Ascending aorta (tissue), 2 donors: ENCODE data around the gene TOX3. TPM values are rescaled to one million over a fixed set of nuclear protein-coding genes. Genes with fewer than 3 reads are reported as not detected.

Source experiments
- DNase-seq, 2 donors: peaks; one replicate each; pipeline ENCODE4 v3.0.0-alpha.2; 2019; ENCODE audit warnings: low spot score in 2 of 2
- H3K27ac ChIP-seq, 2 donors: fragments of 200-600 bp; sonication (generic); one replicate each; pipeline ENCODE4 v1.5.1; 2016 to 2017; ENCODE audit warnings: mild to moderate bottlenecking in 1 of 2
- H3K27me3 ChIP-seq: fragments of 200-600 bp; sonication (generic); one replicate; pipeline ENCODE4 v1.5.1; 2017
- H3K36me3 ChIP-seq, 2 donors: fragments of 200-600 bp; sonication (generic); one replicate each; pipeline ENCODE4 v1.5.1; 2016
- H3K4me1 ChIP-seq, 2 donors: fragments of 200-600 bp; sonication (generic); one replicate each; pipeline ENCODE4 v1.5.1; 2016 to 2017; ENCODE audit warnings: mild to moderate bottlenecking in 1 of 2
- H3K4me3 ChIP-seq, 2 donors: fragments of 200-600 bp; sonication (generic); one replicate each; pipeline ENCODE4 v1.5.1; 2016 to 2017; ENCODE audit warnings: mild to moderate bottlenecking in 1 of 2
- H3K9me3 ChIP-seq, 2 donors: fragments of 200-600 bp; sonication (generic); one replicate each; pipeline ENCODE4 v1.5.1; 2016
- intact Hi-C: fragments of 100-400 bp; cut with DNase I; formaldehyde crosslinking; loops from one replicate; pipeline ENCODE4 v1.15.1; 2023
- total RNA-seq: library from RNA; depleted of rRNA; stranded (reverse); fragments of >200 nt; gene quantifications from one replicate; pipeline ENCODE4 v1.1.0, GENCODE V29; 2016
- TF ChIP-seq, protein P1 (sequence below), 3 experiments: fragments of 200-600 bp in 2 of 3; fragments of 450-650 bp in 1 of 3; sonication (generic) in 2 of 3; IDR thresholded peaks; one replicate each; pipeline ENCODE4 v1.5.1; 2016 to 2019; ENCODE audit warnings: antibody characterized with exemption in 3 of 3, mild to moderate bottlenecking in 1 of 3, moderate library complexity in 1 of 3

Gene TOX3
- total RNA-seq, 1 donor from 2014 or later = not detected

DNA sequence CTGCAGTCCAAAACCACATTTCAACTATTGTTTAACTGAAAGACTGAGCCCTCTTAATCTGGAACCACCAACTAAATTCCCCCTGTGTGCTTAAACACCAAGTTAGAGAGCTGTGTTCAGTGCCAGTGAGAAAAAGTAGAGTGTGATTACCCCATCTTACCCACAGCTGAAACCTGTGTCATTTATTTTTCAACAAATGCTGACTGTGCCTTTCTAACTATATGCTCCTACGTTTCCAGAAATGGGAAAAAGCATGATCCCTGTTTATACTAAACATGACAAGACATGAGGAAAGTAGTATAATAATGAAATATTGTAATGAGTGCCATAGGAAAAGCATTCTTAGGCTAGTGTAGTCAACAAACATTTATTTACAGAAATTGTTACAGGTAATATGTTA is 7.4 kb upstream of the TOX3 start:
- no peak for DNase-seq
- no peaks in the 10 kb centered on the region for H3K9me3 ChIP-seq
- intact Hi-C loops = no loop called here
- H3K4me1 ChIP-seq = no peaks in the 10 kb centered on the region
- H3K4me3 ChIP-seq = no peak overlapping the region
- no peaks in the 10 kb centered on the region for H3K27me3 ChIP-seq
- TF ChIP-seq, protein P1, sequence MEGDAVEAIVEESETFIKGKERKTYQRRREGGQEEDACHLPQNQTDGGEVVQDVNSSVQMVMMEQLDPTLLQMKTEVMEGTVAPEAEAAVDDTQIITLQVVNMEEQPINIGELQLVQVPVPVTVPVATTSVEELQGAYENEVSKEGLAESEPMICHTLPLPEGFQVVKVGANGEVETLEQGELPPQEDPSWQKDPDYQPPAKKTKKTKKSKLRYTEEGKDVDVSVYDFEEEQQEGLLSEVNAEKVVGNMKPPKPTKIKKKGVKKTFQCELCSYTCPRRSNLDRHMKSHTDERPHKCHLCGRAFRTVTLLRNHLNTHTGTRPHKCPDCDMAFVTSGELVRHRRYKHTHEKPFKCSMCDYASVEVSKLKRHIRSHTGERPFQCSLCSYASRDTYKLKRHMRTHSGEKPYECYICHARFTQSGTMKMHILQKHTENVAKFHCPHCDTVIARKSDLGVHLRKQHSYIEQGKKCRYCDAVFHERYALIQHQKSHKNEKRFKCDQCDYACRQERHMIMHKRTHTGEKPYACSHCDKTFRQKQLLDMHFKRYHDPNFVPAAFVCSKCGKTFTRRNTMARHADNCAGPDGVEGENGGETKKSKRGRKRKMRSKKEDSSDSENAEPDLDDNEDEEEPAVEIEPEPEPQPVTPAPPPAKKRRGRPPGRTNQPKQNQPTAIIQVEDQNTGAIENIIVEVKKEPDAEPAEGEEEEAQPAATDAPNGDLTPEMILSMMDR (IDR thresholded peaks at IDR 0.05) = no peak
- no peak overlapping the region for H3K27ac ChIP-seq
- H3K36me3 ChIP-seq = no peaks in the 10 kb centered on the region

DNA sequence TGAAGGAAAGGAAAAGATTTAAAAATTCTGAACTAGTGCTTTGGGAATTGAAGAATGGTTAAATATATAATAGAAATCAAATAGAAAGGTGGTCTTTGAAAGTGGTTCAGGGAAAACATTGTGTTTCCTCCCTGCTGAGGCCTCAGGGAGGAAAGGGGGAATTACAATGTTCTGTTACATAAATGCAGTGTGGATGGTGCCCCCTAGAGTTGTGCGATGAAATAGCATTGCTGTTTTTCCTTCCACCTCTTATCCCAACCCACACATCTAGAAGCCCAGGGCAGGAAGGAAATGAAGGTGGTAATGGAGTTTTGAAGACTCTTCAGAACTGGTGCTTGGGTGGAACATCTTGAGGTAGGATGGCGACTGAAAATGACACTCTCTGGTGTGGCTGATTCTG is 6.4 kb upstream of the TOX3 start:
- no peaks in the 10 kb centered on the region for H3K4me1 ChIP-seq
- no peaks in the 10 kb centered on the region for H3K27me3 ChIP-seq
- no peaks in the 10 kb centered on the region for H3K9me3 ChIP-seq
- DNase-seq = no peak
- no peak overlapping the region for H3K27ac ChIP-seq
- H3K36me3 ChIP-seq = no peaks in the 10 kb centered on the region
- H3K4me3 ChIP-seq = no peak overlapping the region
- TF ChIP-seq, protein P1 (IDR thresholded peaks at IDR 0.05) = no peak
- intact Hi-C loops = no loop called here

DNA sequence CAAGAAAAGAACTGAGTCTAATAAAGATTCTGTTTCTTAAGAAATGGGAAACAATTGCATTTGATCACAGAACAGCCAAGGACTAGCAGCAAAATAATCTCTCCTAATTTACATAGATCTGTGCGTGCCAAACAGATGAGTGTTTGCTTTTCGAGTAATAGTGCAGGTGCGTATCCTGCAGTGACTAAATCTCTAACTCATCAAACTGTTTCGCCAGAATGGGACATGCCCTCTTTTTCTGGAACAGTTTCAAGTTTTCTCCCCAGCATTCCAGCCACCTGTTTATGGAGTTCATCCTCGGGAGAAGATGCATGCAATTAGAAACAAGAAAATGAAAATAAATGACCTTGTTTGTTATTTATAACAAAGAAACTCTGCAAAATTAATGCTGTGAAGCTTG is 5.7 kb upstream of the TOX3 start:
- Histone ChIP-seq H3K4me1 (no peaks in the 10 kb centered on the region), H3K27ac (no peak overlapping the region), H3K27me3 (no peaks in the 10 kb centered on the region), H3K4me3 (no peak overlapping the region), H3K36me3 (no peaks in the 10 kb centered on the region), H3K9me3 (no peaks in the 10 kb centered on the region)
- intact Hi-C loops = no loop called here
- TF ChIP-seq, protein P1 (IDR thresholded peaks at IDR 0.05) = no peak
- DNase-seq = no peak

DNA sequence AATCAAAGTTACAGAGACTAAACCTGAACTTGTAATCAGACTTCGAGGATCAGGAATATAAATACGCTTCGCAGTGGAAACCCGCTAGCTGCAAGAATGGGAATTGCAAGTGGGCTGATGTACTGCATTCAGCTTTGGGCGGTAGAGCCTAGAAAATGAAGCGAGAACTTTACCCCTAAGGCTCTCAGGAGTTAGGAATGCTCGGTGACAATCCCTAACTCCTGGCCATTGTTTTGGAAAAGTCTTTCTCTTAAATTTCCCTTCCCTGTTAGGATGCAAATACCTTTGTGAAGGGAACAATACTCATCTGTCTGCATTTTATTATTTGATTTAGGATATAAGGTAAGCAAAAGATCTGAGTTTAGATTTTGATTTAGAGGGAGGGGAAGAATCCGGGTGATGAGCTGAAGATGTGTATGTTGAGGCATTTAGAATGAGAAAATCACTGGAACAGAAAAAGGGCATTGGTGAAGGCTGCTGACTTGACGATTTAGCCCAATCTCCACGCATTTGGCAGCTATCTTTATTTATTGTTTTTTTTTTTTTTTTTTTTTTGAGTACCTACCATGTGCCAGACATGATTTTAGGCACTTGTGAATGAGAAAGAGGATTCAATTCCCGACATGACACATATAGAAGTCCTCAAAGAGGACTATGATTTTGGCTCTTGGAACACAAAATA is 2.2 kb upstream of the TOX3 start:
- no peaks in the 10 kb centered on the region for H3K9me3 ChIP-seq
- TF ChIP-seq, protein P1 (IDR thresholded peaks at IDR 0.05) = peak in 1 of 3 experiments; percentile 9
- H3K4me3 ChIP-seq = no peak overlapping the region
- H3K36me3 ChIP-seq = no peaks in the 10 kb centered on the region
- intact Hi-C loops = no loop called here
- no peak overlapping the region for H3K27ac ChIP-seq
- H3K4me1 ChIP-seq = peaks cover 4 to 8% of the 10 kb centered on the region in 2 donors
- peaks cover 4% of the 10 kb centered on the region for H3K27me3 ChIP-seq
- DNase-seq = no peak

DNA sequence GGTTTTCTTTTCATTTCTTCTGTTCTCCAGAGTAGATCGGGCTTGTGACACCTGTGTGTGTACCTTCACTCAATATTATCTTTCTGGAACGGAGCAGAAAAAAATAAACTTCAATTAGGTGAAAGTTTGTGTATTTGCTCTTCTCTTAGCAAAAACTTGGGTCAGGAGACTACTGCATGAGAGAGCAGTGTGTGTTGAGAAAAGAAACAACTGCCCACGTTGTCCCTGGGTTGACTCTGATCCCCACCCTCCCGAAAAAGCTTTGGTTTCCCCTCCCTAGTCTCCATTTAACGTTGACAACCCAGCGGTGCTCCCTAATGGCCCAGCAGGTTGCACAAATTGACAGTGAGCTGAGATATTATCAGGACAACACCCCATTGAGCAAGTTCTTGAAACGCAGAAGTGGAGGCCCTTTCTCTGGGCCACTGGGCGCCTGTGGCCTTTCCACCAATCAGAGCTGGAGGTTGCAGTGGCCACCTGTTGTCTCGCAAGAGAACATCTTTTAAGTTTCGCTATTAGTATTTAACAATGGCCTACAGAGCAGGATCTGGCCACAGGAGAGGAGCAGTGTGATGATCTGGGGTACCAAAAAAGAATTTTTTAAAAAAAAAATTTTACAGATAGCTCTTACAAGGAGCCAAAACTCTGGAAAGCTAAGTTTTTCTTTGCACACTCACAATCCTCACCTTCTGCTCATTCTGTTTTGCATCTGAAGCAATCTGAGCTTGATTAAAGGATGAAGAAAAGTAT is 1.5 kb upstream of the TOX3 start:
- intact Hi-C loops = no loop called here
- Histone ChIP-seq H3K4me1 (peaks cover 4 to 8% of the 10 kb centered on the region in 2 donors), H3K27me3 (peaks cover 4% of the 10 kb centered on the region), H3K4me3 (no peak overlapping the region), H3K27ac (no peak overlapping the region), H3K9me3 (no peaks in the 10 kb centered on the region), H3K36me3 (no peaks in the 10 kb centered on the region)
- DNase-seq = no peak
- TF ChIP-seq, protein P1 (IDR thresholded peaks at IDR 0.05) = no peak
